Fibroblast of lung (primary cell): Measurements from ENCODE around the gene TACC2.

Source experiments
- CTCF ChIP-seq, 2 donors: IDR thresholded peaks in 1 of 2; conservative IDR thresholded peaks in 1 of 2; 1 replicate in 1 of 2; 2 replicates in 1 of 2; pipeline ENCODE4 v1.5.1; 2011 to 2012; ENCODE audit warnings: low read length in 2 of 2, control low read depth in 1 of 2, inconsistent platforms in 1 of 2, low read depth in 1 of 2, mild to moderate bottlenecking in 1 of 2
- EZH2 ChIP-seq: IDR thresholded peaks from 2 replicates; pipeline ENCODE4 v1.5.1; 2012; ENCODE audit warnings: low read length, control low read depth, mild to moderate bottlenecking; ENCODE audit errors: missing control alignments

GRCh38 chr10:122234416-122234815 is 245.5 kb downstream of the TACC2 start:
- TF ChIP-seq CTCF (conservative IDR thresholded peaks at IDR 0.05 in 1 of 2, IDR thresholded peaks at IDR 0.05 in 1 of 2; ENCODE audit: low read depth in 1 of 2, low read length in 2 of 2) = no peak
- no peak for TF ChIP-seq EZH2
